C4-2B (cell line): ENCODE measurements around the gene ELMOD1.

ENCODE experiments used
- CTCF ChIP-seq: fragments of 450-650 bp; conservative IDR thresholded peaks from 2 replicates; pipeline ENCODE4 v1.5.1; 2017; ENCODE audit warnings: mild to moderate bottlenecking
- ZFX ChIP-seq: fragments of 450-650 bp; IDR thresholded peaks from 2 replicates; pipeline ENCODE4 v1.6.1; 2017

GRCh38 chr11:107707215-107707671, 116.3 kb downstream of the ELMOD1 start:
- no peak for TF ChIP-seq CTCF
- TF ChIP-seq ZFX: no peak
